Osteocyte (in vitro differentiated cells): ENCODE data around the gene PGA3. TPM values are rescaled to one million over a fixed set of nuclear protein-coding genes. Genes with fewer than 3 reads are reported as not detected.

Experiments used
- DNase-seq: peaks from one replicate; pipeline ENCODE4 v3.0.0; 2021; ENCODE audit warnings: mixed read lengths; ENCODE audit not compliant: unreplicated experiment; ENCODE audit errors: extremely low spot score
- H3K27ac Mint-ChIP-seq: one replicate; pipeline ENCODE4 v1.8.0; 2021; ENCODE audit warnings: mild to moderate bottlenecking, mixed read lengths; ENCODE audit not compliant: unreplicated experiment
- H3K27me3 Mint-ChIP-seq: one replicate; pipeline ENCODE4 v1.8.0; 2021; ENCODE audit warnings: mixed read lengths; ENCODE audit not compliant: unreplicated experiment
- H3K36me3 Mint-ChIP-seq: one replicate; pipeline ENCODE4 v1.8.0; 2021; ENCODE audit warnings: mixed read lengths; ENCODE audit not compliant: unreplicated experiment
- H3K4me1 Mint-ChIP-seq: one replicate; pipeline ENCODE4 v1.8.0; 2021; ENCODE audit warnings: mixed read lengths; ENCODE audit not compliant: unreplicated experiment
- H3K4me3 Mint-ChIP-seq: one replicate; pipeline ENCODE4 v1.8.0; 2021; ENCODE audit warnings: mild to moderate bottlenecking, moderate library complexity, mixed read lengths; ENCODE audit not compliant: unreplicated experiment
- H3K9me3 Mint-ChIP-seq: one replicate; pipeline ENCODE4 v1.8.0; 2021; ENCODE audit warnings: mixed read lengths; ENCODE audit not compliant: unreplicated experiment
- total RNA-seq: library from RNA; stranded (reverse); gene quantifications from 2 replicates; pipeline ENCODE4 v1.2.1, GENCODE V29; 2021
- TF ChIP-seq, protein P1 (sequence below): fragments of 200-600 bp; sonication (generic); IDR thresholded peaks from 2 replicates; pipeline ENCODE4 v1.5.0; 2021; ENCODE audit warnings: antibody characterized with exemption, mild to moderate bottlenecking, moderate library complexity

The PGA3 gene
- total RNA-seq, 1 donor from 2014 or later: not detected

DNA sequence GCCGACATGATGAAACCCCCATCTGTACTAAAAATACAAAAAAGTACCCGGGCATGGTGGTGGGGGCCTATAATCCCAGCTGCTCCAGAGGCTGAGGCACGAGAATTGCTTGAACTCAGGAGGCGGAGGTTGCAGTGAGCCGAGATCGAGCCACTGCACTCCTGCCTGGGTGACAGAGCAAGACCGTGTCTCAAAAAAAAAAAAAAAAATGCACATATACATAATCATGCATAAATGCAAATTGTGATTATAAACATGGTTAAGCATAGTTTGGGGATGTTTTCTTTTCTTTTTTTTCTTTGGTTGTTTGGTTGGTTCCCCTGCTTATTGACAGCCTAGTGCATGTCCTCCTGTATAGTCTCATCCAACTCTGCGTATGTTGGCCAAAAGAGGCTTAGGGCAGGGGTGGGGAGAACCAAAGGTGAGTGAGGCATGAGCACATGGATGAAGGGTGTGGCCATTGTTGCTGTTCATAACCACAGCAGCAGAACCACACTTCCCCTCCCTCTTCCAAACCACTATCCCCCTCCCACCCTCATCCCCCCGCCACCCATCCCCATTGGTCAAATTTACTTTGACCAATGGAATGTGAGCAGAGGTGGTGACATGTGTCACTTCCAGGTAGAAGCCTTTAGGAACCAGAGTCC is 35.1 kb upstream of the PGA3 start:
- H3K9me3 Mint-ChIP-seq: no peaks in the 10 kb centered on the region

DNA sequence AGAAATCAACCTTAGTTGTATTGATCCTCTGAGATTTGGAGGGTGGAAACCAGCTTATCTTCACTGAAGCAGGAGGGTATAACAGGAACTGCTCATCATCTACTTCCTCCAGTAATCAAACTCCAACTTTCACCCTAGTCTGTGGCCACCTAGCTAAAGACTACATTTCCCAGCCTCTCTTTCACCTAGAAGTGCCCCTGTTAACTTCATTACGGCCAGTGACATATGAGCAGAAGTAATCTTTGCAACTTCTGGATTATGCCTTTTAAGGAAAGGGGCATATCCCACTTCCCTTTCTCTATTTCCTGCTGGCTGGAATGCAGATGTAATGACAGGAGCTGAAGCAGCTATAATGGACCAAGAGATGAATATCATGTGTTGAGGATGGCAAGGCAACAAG is 34.5 kb upstream of the PGA3 start:
- Mint-ChIP-seq H3K36me3 (no peaks in the 10 kb centered on the region), H3K4me1 (no peaks in the 10 kb centered on the region), H3K9me3 (no peaks in the 10 kb centered on the region), H3K27ac (no peak overlapping the region), H3K4me3 (no peak overlapping the region), H3K27me3 (peaks cover 33% of the 10 kb centered on the region)
- DNase-seq: no peak
- TF ChIP-seq, protein P1, sequence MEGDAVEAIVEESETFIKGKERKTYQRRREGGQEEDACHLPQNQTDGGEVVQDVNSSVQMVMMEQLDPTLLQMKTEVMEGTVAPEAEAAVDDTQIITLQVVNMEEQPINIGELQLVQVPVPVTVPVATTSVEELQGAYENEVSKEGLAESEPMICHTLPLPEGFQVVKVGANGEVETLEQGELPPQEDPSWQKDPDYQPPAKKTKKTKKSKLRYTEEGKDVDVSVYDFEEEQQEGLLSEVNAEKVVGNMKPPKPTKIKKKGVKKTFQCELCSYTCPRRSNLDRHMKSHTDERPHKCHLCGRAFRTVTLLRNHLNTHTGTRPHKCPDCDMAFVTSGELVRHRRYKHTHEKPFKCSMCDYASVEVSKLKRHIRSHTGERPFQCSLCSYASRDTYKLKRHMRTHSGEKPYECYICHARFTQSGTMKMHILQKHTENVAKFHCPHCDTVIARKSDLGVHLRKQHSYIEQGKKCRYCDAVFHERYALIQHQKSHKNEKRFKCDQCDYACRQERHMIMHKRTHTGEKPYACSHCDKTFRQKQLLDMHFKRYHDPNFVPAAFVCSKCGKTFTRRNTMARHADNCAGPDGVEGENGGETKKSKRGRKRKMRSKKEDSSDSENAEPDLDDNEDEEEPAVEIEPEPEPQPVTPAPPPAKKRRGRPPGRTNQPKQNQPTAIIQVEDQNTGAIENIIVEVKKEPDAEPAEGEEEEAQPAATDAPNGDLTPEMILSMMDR: no peak

More for the DNA sequence above, 35.1 kb upstream of the PGA3 start:
- Mint-ChIP-seq H3K27me3 (peaks cover 26% of the 10 kb centered on the region), H3K27ac (no peak overlapping the region), H3K4me3 (no peak overlapping the region), H3K4me1 (no peaks in the 10 kb centered on the region), H3K36me3 (no peaks in the 10 kb centered on the region)
- no peak for DNase-seq
- TF ChIP-seq, protein P1: no peak

DNA sequence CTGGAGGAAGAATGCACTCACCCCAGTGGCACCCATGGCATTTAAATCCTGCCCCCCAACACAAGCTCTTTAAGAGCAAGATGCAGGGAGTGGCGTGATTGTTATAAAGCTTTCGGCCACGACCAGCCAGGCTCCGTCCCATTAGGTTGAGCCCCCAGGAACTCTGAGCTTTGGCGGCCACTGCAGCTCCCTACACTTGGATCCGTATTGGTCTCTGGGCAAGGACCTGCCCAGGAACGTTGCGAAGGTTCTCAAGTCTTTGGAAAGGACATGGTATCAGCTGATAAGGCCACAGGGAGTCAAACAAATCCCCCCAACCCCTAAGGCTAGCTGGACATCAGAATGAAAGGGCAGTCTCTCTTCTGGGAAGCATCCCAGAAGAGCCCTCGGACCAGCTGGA is 32.7 kb upstream of the PGA3 start:
- Mint-ChIP-seq H3K4me3 (no peak overlapping the region), H3K4me1 (no peaks in the 10 kb centered on the region), H3K27ac (no peak overlapping the region), H3K36me3 (no peaks in the 10 kb centered on the region), H3K27me3 (peaks cover 42% of the 10 kb centered on the region), H3K9me3 (no peaks in the 10 kb centered on the region)
- no peak for DNase-seq
- TF ChIP-seq, protein P1: no peak

DNA sequence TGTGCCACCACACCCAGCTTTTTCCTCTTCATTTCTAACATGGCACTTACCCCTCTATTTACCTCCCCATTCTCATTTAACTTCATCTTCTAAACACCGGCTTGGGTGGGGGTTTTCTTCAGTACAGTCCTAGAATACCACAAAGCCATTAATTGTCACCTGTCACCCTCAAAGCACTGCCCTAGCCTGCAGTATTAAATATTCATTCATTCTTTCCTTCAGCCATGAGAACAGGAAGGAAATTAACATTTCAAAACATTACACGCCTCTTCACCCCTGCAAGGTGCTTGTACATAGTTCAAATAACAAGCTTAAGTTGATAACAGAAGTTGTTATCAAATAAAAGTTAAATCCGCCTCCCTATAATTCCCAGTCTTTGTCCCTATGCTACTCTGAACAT is 31.4 kb upstream of the PGA3 start:
- no peaks in the 10 kb centered on the region for H3K4me1 Mint-ChIP-seq
- no peaks in the 10 kb centered on the region for H3K36me3 Mint-ChIP-seq
- H3K27ac Mint-ChIP-seq: no peak overlapping the region
- no peaks in the 10 kb centered on the region for H3K9me3 Mint-ChIP-seq
- TF ChIP-seq, protein P1: no peak
- peaks cover 55% of the 10 kb centered on the region for H3K27me3 Mint-ChIP-seq
- H3K4me3 Mint-ChIP-seq: no peak overlapping the region
- no peak for DNase-seq

DNA sequence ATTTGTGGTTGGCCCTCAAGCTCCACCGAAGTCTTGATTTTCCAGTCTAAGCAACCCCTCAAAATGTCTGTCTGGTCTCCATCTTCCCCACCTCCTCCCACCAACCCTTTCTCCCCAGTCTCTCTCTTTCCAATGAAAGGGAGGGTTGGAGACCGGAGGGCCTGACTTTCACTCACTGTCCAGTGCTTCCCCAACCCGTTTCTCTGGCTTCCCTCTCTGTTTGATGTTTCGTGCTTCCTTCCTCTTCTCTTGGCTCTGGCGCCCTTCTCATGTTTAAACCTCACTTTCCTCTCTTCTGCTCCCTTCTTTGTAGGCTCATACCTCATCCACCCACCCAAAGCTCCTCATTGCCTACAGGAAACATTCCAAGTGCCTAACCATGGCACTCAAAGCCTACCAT is 31.0 kb upstream of the PGA3 start:
- Mint-ChIP-seq H3K4me3 (no peak overlapping the region), H3K36me3 (no peaks in the 10 kb centered on the region), H3K9me3 (no peaks in the 10 kb centered on the region), H3K4me1 (no peaks in the 10 kb centered on the region), H3K27me3 (peaks cover 55% of the 10 kb centered on the region), H3K27ac (no peak overlapping the region)
- TF ChIP-seq, protein P1: no peak
- no peak for DNase-seq
